CD8-positive, alpha-beta memory T cell (primary cell): Measurements from ENCODE around the gene MAP3K7CL. TPM values are rescaled to one million over a fixed set of nuclear protein-coding genes. Genes with fewer than 3 reads are reported as not detected.

Experiments
- CTCF ChIA-PET: fragments of 350-600 bp; sonication (Branson Sonifier 250); formaldehyde crosslinking; loops from one replicate; lab custom pipeline; 2021; ENCODE audit warnings: antibody characterized with exemption; lab: Charles Lee
- POLR2A ChIA-PET: fragments of 350-600 bp; sonication (Branson Sonifier 250); formaldehyde crosslinking; loops from one replicate; lab custom pipeline; 2021; ENCODE audit warnings: antibody characterized with exemption; lab: Charles Lee
- DNase-seq, 5 donors: peaks; one replicate each; pipeline versions ENCODE4 v3.0.0 to v3.0.0-alpha.2; 2020 to 2022; ENCODE audit warnings: mixed read lengths in 1 of 5
- H3K27ac ChIP-seq: one replicate; pipeline ENCODE4 v1.7.0; 2013; ENCODE audit warnings: low read depth, mild to moderate bottlenecking, low read length, moderate library complexity
- H3K27me3 ChIP-seq: 2 replicates; pipeline ENCODE4 v1.7.0; 2013; ENCODE audit warnings: low read length, mild to moderate bottlenecking; ENCODE audit not compliant: insufficient read depth, poor library complexity, severe bottlenecking
- H3K36me3 ChIP-seq: 2 replicates; pipeline ENCODE4 v1.7.0; 2013; ENCODE audit warnings: mild to moderate bottlenecking, low read length, moderate library complexity; ENCODE audit not compliant: insufficient read depth
- H3K4me1 ChIP-seq: 2 replicates; pipeline ENCODE4 v1.7.0; 2013; ENCODE audit warnings: mild to moderate bottlenecking, low read length, moderate library complexity; ENCODE audit not compliant: insufficient read depth
- H3K4me3 ChIP-seq: 2 replicates; pipeline ENCODE4 v1.7.0; 2013; ENCODE audit warnings: mild to moderate bottlenecking, low read length
- H3K9me3 ChIP-seq: 2 replicates; pipeline ENCODE4 v1.7.0; 2013; ENCODE audit warnings: mild to moderate bottlenecking, low read length
- H3K27ac Mint-ChIP-seq, 8 donors: one replicate each; pipeline ENCODE4 v1.8.0; 2020 to 2021; ENCODE audit warnings: mixed read lengths in 8 of 8, mild to moderate bottlenecking in 6 of 8, inconsistent platforms in 3 of 8, moderate library complexity in 3 of 8
- H3K27me3 Mint-ChIP-seq, 2 donors: one replicate each; pipeline ENCODE4 v1.8.0; 2020 to 2021; ENCODE audit warnings: mixed read lengths in 2 of 2, mild to moderate bottlenecking in 1 of 2, moderate library complexity in 1 of 2
- H3K36me3 Mint-ChIP-seq, 3 donors: one replicate each; pipeline ENCODE4 v1.8.0; 2020 to 2021; ENCODE audit warnings: mixed read lengths in 3 of 3, inconsistent platforms in 1 of 3, mild to moderate bottlenecking in 1 of 3
- H3K4me1 Mint-ChIP-seq, 3 donors: one replicate each; pipeline ENCODE4 v1.8.0; 2020 to 2021; ENCODE audit warnings: mixed read lengths in 3 of 3, inconsistent platforms in 1 of 3, mild to moderate bottlenecking in 1 of 3
- H3K4me3 Mint-ChIP-seq, 7 donors: one replicate each; pipeline ENCODE4 v1.8.0; 2020 to 2021; ENCODE audit warnings: mixed read lengths in 7 of 7, mild to moderate bottlenecking in 6 of 7, moderate library complexity in 4 of 7, inconsistent platforms in 2 of 7
- H3K9me3 Mint-ChIP-seq, 5 donors: one replicate each; pipeline ENCODE4 v1.8.0; 2020 to 2022; ENCODE audit warnings: mixed read lengths in 5 of 5, mild to moderate bottlenecking in 3 of 5, moderate library complexity in 2 of 5, inconsistent platforms in 1 of 5
- polyA plus RNA-seq: library from polyadenylated mRNA; unstranded; fragments of 300-500 nt; fragmentation: Illumina TruSeq; gene quantifications from one replicate; pipeline ENCODE4 v1.2.3, GENCODE V29; 2021
- total RNA-seq, 2 experiments: library from RNA; stranded (reverse); gene quantifications; one replicate each; pipeline ENCODE4 v1.2.3, GENCODE V29; 2021

The MAP3K7CL gene
- total and polyA plus RNA-seq, 3 experiments from 2014 or later: 4.2 to 6.0 (median 4.6) TPM

GRCh38 chr21:29175408-29176134 is 45.1 kb downstream of the MAP3K7CL start:
- Mint-ChIP-seq H3K4me3 (no peak overlapping the region), H3K4me1 (peaks cover 0 to 10% (median 3%) of the 10 kb centered on the region in 3 donors), H3K27ac (no peak overlapping the region), H3K36me3 (peaks cover 0 to 17% (median 5%) of the 10 kb centered on the region in 3 donors), H3K27me3 (peaks cover 0 to 6% of the 10 kb centered on the region in 2 donors), H3K9me3 (no peaks in the 10 kb centered on the region)
- Histone ChIP-seq H3K27ac (no peak overlapping the region), H3K4me1 (no peaks in the 10 kb centered on the region), H3K4me3 (no peak overlapping the region), H3K27me3 (no peaks in the 10 kb centered on the region), H3K9me3 (no peaks in the 10 kb centered on the region), H3K36me3 (no peaks in the 10 kb centered on the region)
- CTCF ChIA-PET: interaction anchor here (0.7 kb wide), 1 partner anchor 78 kb away, joined by 3 read pairs; no protein-coding TSS in a partner anchor
- DNase-seq: no peak
- POLR2A ChIA-PET: no interaction called here

- peaks cover 0 to 15% (median 3%) of the 10 kb centered on the region in 3 donors for H3K36me3 Mint-ChIP-seq
- H3K4me1 Mint-ChIP-seq: peaks cover 0 to 4% (median 0%) of the 10 kb centered on the region in 3 donors
- DNase-seq: no peak
- peak overlapping the region in 1 of 8 donors; percentile 16 for H3K27ac Mint-ChIP-seq
- peaks cover 0 to 6% of the 10 kb centered on the region in 2 donors for H3K27me3 Mint-ChIP-seq
- Histone ChIP-seq H3K36me3 (no peaks in the 10 kb centered on the region), H3K27ac (no peak overlapping the region), H3K4me1 (no peaks in the 10 kb centered on the region), H3K27me3 (no peaks in the 10 kb centered on the region), H3K4me3 (no peak overlapping the region), H3K9me3 (no peaks in the 10 kb centered on the region)
- H3K4me3 Mint-ChIP-seq: no peak overlapping the region
- H3K9me3 Mint-ChIP-seq: no peaks in the 10 kb centered on the region
- ChIA-PET CTCF (interaction anchor here (0.7 kb wide), 1 partner anchor 79 kb away, joined by 3 read pairs; no protein-coding TSS in a partner anchor), POLR2A (no interaction called here)
Measured at GRCh38 chr21:29176471-29177120, 46.2 kb downstream of the MAP3K7CL start.

GRCh38 chr21:29177800-29178199 is 47.4 kb downstream of the MAP3K7CL start:
- Mint-ChIP-seq H3K27me3 (peaks cover 0 to 7% of the 10 kb centered on the region in 2 donors), H3K27ac (no peak overlapping the region), H3K9me3 (no peaks in the 10 kb centered on the region), H3K36me3 (peaks cover 0 to 14% (median 3%) of the 10 kb centered on the region in 3 donors), H3K4me3 (no peak overlapping the region), H3K4me1 (peaks cover 0 to 4% (median 0%) of the 10 kb centered on the region in 3 donors)
- no peak for DNase-seq
- no peaks in the 10 kb centered on the region for H3K4me1 ChIP-seq
- H3K27ac ChIP-seq: no peak overlapping the region
- H3K4me3 ChIP-seq: no peak overlapping the region
- no peaks in the 10 kb centered on the region for H3K9me3 ChIP-seq
- H3K36me3 ChIP-seq: no peaks in the 10 kb centered on the region
- CTCF ChIA-PET: no interaction called here
- H3K27me3 ChIP-seq: no peaks in the 10 kb centered on the region
- POLR2A ChIA-PET: no interaction called here

- DNase-seq: no peak
- no peak overlapping the region for H3K27ac Mint-ChIP-seq
- H3K4me1 ChIP-seq: no peaks in the 10 kb centered on the region
- ChIA-PET POLR2A (no interaction called here), CTCF (interaction anchor here (0.6 kb wide), 1 partner anchor 297 kb away, joined by 3 read pairs; no protein-coding TSS in a partner anchor)
- no peak overlapping the region for H3K27ac ChIP-seq
- no peak overlapping the region for H3K4me3 ChIP-seq
- H3K9me3 Mint-ChIP-seq: no peaks in the 10 kb centered on the region
- H3K27me3 Mint-ChIP-seq: peaks cover 0 to 10% of the 10 kb centered on the region in 2 donors
- H3K4me3 Mint-ChIP-seq: no peak overlapping the region
- peaks cover 0 to 4% (median 0%) of the 10 kb centered on the region in 3 donors for H3K4me1 Mint-ChIP-seq
- H3K9me3 ChIP-seq: no peaks in the 10 kb centered on the region
- H3K36me3 Mint-ChIP-seq: peaks cover 0 to 12% (median 3%) of the 10 kb centered on the region in 3 donors
- no peaks in the 10 kb centered on the region for H3K36me3 ChIP-seq
- H3K27me3 ChIP-seq: no peaks in the 10 kb centered on the region
Measured at GRCh38 chr21:29178926-29179325, 48.5 kb downstream of the MAP3K7CL start.

- H3K27ac Mint-ChIP-seq: peak overlapping the region in 1 of 8 donors; percentile 0
- peaks cover 0 to 4% (median 0%) of the 10 kb centered on the region in 3 donors for H3K4me1 Mint-ChIP-seq
- Histone ChIP-seq H3K36me3 (no peaks in the 10 kb centered on the region), H3K4me3 (no peak overlapping the region), H3K9me3 (no peaks in the 10 kb centered on the region), H3K4me1 (no peaks in the 10 kb centered on the region), H3K27ac (no peak overlapping the region), H3K27me3 (no peaks in the 10 kb centered on the region)
- DNase-seq: no peak
- H3K4me3 Mint-ChIP-seq: no peak overlapping the region
- POLR2A ChIA-PET: no interaction called here
- CTCF ChIA-PET: interaction anchor here (0.6 kb wide), 1 partner anchor 297 kb away, joined by 3 read pairs; no protein-coding TSS in a partner anchor
- H3K9me3 Mint-ChIP-seq: no peaks in the 10 kb centered on the region
- H3K36me3 Mint-ChIP-seq: peaks cover 0 to 8% (median 3%) of the 10 kb centered on the region in 3 donors
- H3K27me3 Mint-ChIP-seq: peaks cover 0 to 10% of the 10 kb centered on the region in 2 donors
Measured at GRCh38 chr21:29179503-29179902, 49.1 kb downstream of the MAP3K7CL start.

- no peak overlapping the region for H3K4me3 Mint-ChIP-seq
- POLR2A ChIA-PET: no interaction called here
Measured at GRCh38 chr21:29181799-29182470, 51.5 kb downstream of the MAP3K7CL start.

GRCh38 chr21:29182691-29183092 is 52.2 kb downstream of the MAP3K7CL start:
- Histone ChIP-seq H3K27me3 (no peaks in the 10 kb centered on the region), H3K27ac (no peak overlapping the region), H3K4me3 (no peak overlapping the region), H3K36me3 (no peaks in the 10 kb centered on the region), H3K4me1 (no peaks in the 10 kb centered on the region), H3K9me3 (no peaks in the 10 kb centered on the region)
- H3K27ac Mint-ChIP-seq: no peak overlapping the region
- no peak for DNase-seq
- peaks cover 0 to 10% of the 10 kb centered on the region in 2 donors for H3K27me3 Mint-ChIP-seq
- CTCF ChIA-PET: no interaction called here
- H3K9me3 Mint-ChIP-seq: no peaks in the 10 kb centered on the region
- H3K4me3 Mint-ChIP-seq: no peak overlapping the region
- POLR2A ChIA-PET: no interaction called here
- peaks cover 0 to 4% (median 0%) of the 10 kb centered on the region in 3 donors for H3K4me1 Mint-ChIP-seq
- peaks cover 0 to 3% (median 0%) of the 10 kb centered on the region in 3 donors for H3K36me3 Mint-ChIP-seq

More at GRCh38 chr21:29181799-29182470, 51.5 kb downstream of the MAP3K7CL start:
- no peak for DNase-seq
- Histone ChIP-seq H3K4me1 (no peaks in the 10 kb centered on the region), H3K27me3 (no peaks in the 10 kb centered on the region), H3K4me3 (no peak overlapping the region), H3K9me3 (no peaks in the 10 kb centered on the region), H3K27ac (no peak overlapping the region), H3K36me3 (no peaks in the 10 kb centered on the region)
- Mint-ChIP-seq H3K27ac (peak overlapping the region in 1 of 8 donors; percentile 13), H3K9me3 (no peaks in the 10 kb centered on the region), H3K27me3 (peaks cover 0 to 10% of the 10 kb centered on the region in 2 donors), H3K36me3 (peaks cover 0 to 3% (median 0%) of the 10 kb centered on the region in 3 donors), H3K4me1 (peaks cover 0 to 4% (median 0%) of the 10 kb centered on the region in 3 donors)
- CTCF ChIA-PET: no interaction called here
